Measurements from ENCODE around the gene KLHDC7A. TPM values are rescaled to one million over a fixed set of nuclear protein-coding genes. Genes with fewer than 3 reads are reported as not detected.
A peak's percentile ranks its signal among the peaks of the same experiment; 100 is the strongest.

KLHDC7A gene
- total RNA-seq, 2 donors from 2014 or later: 4.4 to 7.2 TPM

GRCh38 chr1:18470671-18471355 lies 9.9 kb upstream of the KLHDC7A start:
- Mint-ChIP-seq H3K27ac (no peak overlapping the region), H3K36me3 (ENCODE audit: low read depth) (no peaks in the 10 kb centered on the region), H3K9me3 (peaks cover 7% of the 10 kb centered on the region), H3K27me3 (ENCODE audit: insufficient read depth) (peaks cover 2% of the 10 kb centered on the region), H3K4me3 (no peak overlapping the region), H3K4me1 (peaks cover 4% of the 10 kb centered on the region)
- Histone ChIP-seq H3K36me3 (ENCODE audit: control insufficient read depth, insufficient read depth, low read length) (no peaks in the 10 kb centered on the region), H3K4me3 (ENCODE audit: low read length) (no peak overlapping the region), H3K27ac (ENCODE audit: low read depth, low read length) (no peak overlapping the region), H3K9ac (ENCODE audit: extremely low read depth, low read length, poor library complexity, severe bottlenecking) (no peak overlapping the region), H3K4me1 (ENCODE audit: control insufficient read depth, insufficient read depth, low read length) (no peaks in the 10 kb centered on the region), H3K9me3 (ENCODE audit: control insufficient read depth, low read length) (no peaks in the 10 kb centered on the region), H3K27me3 (ENCODE audit: control insufficient read depth, insufficient read depth, low read length, poor library complexity, severe bottlenecking) (no peaks in the 10 kb centered on the region)
- 71 to 87% methylated on average over 10 to 12 of the region's 12 CpGs for WGBS, 2 experiments (ENCODE audit: insufficient coverage in 1 of 2, insufficient read length in 1 of 2)
- DNase-seq: peak; percentile 51
- TF ChIP-seq, protein P1, sequence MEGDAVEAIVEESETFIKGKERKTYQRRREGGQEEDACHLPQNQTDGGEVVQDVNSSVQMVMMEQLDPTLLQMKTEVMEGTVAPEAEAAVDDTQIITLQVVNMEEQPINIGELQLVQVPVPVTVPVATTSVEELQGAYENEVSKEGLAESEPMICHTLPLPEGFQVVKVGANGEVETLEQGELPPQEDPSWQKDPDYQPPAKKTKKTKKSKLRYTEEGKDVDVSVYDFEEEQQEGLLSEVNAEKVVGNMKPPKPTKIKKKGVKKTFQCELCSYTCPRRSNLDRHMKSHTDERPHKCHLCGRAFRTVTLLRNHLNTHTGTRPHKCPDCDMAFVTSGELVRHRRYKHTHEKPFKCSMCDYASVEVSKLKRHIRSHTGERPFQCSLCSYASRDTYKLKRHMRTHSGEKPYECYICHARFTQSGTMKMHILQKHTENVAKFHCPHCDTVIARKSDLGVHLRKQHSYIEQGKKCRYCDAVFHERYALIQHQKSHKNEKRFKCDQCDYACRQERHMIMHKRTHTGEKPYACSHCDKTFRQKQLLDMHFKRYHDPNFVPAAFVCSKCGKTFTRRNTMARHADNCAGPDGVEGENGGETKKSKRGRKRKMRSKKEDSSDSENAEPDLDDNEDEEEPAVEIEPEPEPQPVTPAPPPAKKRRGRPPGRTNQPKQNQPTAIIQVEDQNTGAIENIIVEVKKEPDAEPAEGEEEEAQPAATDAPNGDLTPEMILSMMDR (conservative IDR thresholded peaks at IDR 0.05): no peak

DNA sequence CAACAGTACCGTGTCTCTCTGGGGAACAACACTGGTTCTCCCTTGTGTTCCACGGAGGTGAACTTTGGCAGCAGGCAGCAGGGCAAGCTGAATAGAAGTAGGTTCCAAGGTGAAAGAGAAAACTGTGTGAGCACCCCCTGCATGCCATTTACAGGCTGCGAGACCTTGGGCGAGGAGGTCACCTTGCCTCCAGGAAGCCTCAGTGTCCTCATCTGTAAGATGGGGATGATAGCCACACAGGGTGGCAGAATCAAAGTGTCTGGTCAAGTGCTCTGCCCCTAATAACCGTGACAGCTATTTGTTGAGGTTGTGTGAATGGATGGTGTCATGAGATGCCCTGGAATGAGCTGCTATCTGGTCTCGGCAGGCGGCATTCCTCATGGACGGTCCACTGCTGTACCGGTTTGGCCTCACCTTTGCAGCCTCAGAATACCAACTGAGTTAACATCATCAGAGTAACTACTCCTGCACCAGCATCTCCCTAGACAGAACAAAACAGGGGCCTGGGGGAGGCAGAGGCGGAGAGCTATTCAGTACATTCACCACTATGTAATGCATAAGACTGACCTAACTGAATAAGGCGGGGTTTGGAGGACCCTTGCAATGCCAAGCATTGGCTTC lies 7.4 kb upstream of the KLHDC7A start:
- Histone ChIP-seq H3K4me3 (ENCODE audit: low read length) (no peak overlapping the region), H3K27me3 (ENCODE audit: control insufficient read depth, insufficient read depth, low read length, poor library complexity, severe bottlenecking) (no peaks in the 10 kb centered on the region), H3K36me3 (ENCODE audit: control insufficient read depth, insufficient read depth, low read length) (no peaks in the 10 kb centered on the region), H3K4me1 (ENCODE audit: control insufficient read depth, insufficient read depth, low read length) (no peaks in the 10 kb centered on the region), H3K27ac (ENCODE audit: low read depth, low read length) (no peak overlapping the region), H3K9me3 (ENCODE audit: control insufficient read depth, low read length) (no peaks in the 10 kb centered on the region), H3K9ac (ENCODE audit: extremely low read depth, low read length, poor library complexity, severe bottlenecking) (no peak overlapping the region)
- no peak for DNase-seq
- peaks cover 12% of the 10 kb centered on the region for H3K4me1 Mint-ChIP-seq
- no peak overlapping the region for H3K4me3 Mint-ChIP-seq
- TF ChIP-seq, protein P1 (conservative IDR thresholded peaks at IDR 0.05): no peak
- no peaks in the 10 kb centered on the region for H3K36me3 Mint-ChIP-seq (ENCODE audit: low read depth)
- peaks cover 2% of the 10 kb centered on the region for H3K27me3 Mint-ChIP-seq (ENCODE audit: insufficient read depth)
- no peak overlapping the region for H3K27ac Mint-ChIP-seq
- WGBS, 2 experiments (ENCODE audit: insufficient coverage in 1 of 2, insufficient read length in 1 of 2): 92 to 100% methylated on average over 4 to 11 of the region's 11 CpGs
- peaks cover 2% of the 10 kb centered on the region for H3K9me3 Mint-ChIP-seq

DNA sequence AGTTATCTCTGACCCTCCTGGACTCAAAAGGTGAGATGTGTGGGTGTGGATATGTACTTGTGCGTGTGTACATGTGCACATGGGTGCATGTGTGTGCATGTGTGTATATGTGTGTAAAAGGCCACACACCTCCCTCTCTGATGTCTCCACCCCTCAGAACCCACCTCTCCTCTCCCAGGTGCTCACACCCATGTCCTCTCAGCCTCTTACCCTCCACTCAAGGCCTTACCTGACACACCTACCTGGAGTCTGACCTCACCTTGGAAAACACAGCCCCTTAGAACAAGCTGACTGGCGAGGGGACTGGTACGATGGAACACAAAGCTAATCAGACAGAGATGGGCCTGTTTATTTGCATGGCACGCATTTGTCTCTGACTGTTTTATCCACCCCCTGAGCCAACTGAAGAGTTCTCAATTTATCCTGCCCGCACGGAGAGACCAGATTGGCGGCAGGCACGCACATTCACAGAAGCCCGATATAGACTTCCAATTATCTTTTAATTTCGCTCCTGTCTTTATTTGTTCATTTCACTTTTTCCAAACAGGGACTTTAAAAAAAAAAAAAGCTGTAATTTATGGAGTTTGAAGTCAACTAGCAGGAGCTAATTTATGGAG lies 6.1 kb upstream of the KLHDC7A start:
- Histone ChIP-seq H3K4me3 (ENCODE audit: low read length) (no peak overlapping the region), H3K9ac (ENCODE audit: extremely low read depth, low read length, poor library complexity, severe bottlenecking) (no peak overlapping the region), H3K27ac (ENCODE audit: low read depth, low read length) (no peak overlapping the region), H3K9me3 (ENCODE audit: control insufficient read depth, low read length) (no peaks in the 10 kb centered on the region), H3K27me3 (ENCODE audit: control insufficient read depth, insufficient read depth, low read length, poor library complexity, severe bottlenecking) (no peaks in the 10 kb centered on the region), H3K4me1 (ENCODE audit: control insufficient read depth, insufficient read depth, low read length) (no peaks in the 10 kb centered on the region), H3K36me3 (ENCODE audit: control insufficient read depth, insufficient read depth, low read length) (no peaks in the 10 kb centered on the region)
- H3K4me3 Mint-ChIP-seq: no peak overlapping the region
- no peaks in the 10 kb centered on the region for H3K9me3 Mint-ChIP-seq
- no peak overlapping the region for H3K27ac Mint-ChIP-seq
- WGBS, 2 experiments (ENCODE audit: insufficient coverage in 1 of 2, insufficient read length in 1 of 2): 95% methylated on average over 9 of the region's 10 CpGs; no CpG with 5 or more reads in 1 of the 2 experiments
- H3K4me1 Mint-ChIP-seq: peaks cover 19% of the 10 kb centered on the region
- H3K36me3 Mint-ChIP-seq (ENCODE audit: low read depth): no peaks in the 10 kb centered on the region
- no peak for DNase-seq
- H3K27me3 Mint-ChIP-seq (ENCODE audit: insufficient read depth): peaks cover 2% of the 10 kb centered on the region
- TF ChIP-seq, protein P1 (conservative IDR thresholded peaks at IDR 0.05): no peak

All from endodermal cell (in vitro differentiated cells).